ENCODE measurements around the gene CEL.

CEL gene

GRCh38 chr9:133117271-133118178, 55.7 kb downstream of the CEL start:
- CTCF ChIA-PET = interaction anchor here (1.3 kb wide), 1 partner anchor 27 kb away, joined by 5 read pairs; no protein-coding TSS in a partner anchor
- POLR2A ChIA-PET = interaction anchor here (1.1 to 1.6 kb wide), 2 partner anchors 87 to 254 kb away, joined by 3 to 4 read pairs; partner anchors contain the start of gene GTF3C5
- DNase-seq (ENCODE audit: extremely low spot score) = no peak
- no peak for TF ChIP-seq BHLHE40 (IDR thresholded peaks at IDR 0.05; ENCODE audit: borderline replicate concordance)
- TF ChIP-seq FOXK2 (IDR thresholded peaks at IDR 0.05) = no peak
- TF ChIP-seq TARDBP (IDR thresholded peaks at IDR 0.05) = no peak
- no peak for TF ChIP-seq NFRKB (IDR thresholded peaks at IDR 0.05)
- TF ChIP-seq ARNT (IDR thresholded peaks at IDR 0.05) = no peak
- no peak for TF ChIP-seq L3MBTL2 (conservative IDR thresholded peaks at IDR 0.05)
- no peak for TF ChIP-seq ZNF384 (IDR thresholded peaks at IDR 0.05)
- no peak for TF ChIP-seq PKNOX1 (IDR thresholded peaks at IDR 0.05)
- TF ChIP-seq SUZ12 (IDR thresholded peaks at IDR 0.05) = no peak
- no peak for TF ChIP-seq CTBP1 (IDR thresholded peaks at IDR 0.05; ENCODE audit: borderline replicate concordance)
- no peak for TF ChIP-seq SP1 (IDR thresholded peaks at IDR 0.05)
- TF ChIP-seq FOXM1 (IDR thresholded peaks at IDR 0.05; ENCODE audit: borderline replicate concordance) = no peak
- no peak for TF ChIP-seq LEF1 (IDR thresholded peaks at IDR 0.05; ENCODE audit: borderline replicate concordance)
- no peak for TF ChIP-seq HDGF (IDR thresholded peaks at IDR 0.05; ENCODE audit: borderline replicate concordance)
- TF ChIP-seq FOXA1 (IDR thresholded peaks at IDR 0.05) = no peak
- no peak for TF ChIP-seq ELF4 (IDR thresholded peaks at IDR 0.05)

GRCh38 chr9:133118179-133118520, 56.4 kb downstream of the CEL start:
- TF ChIP-seq ARNT (IDR thresholded peaks at IDR 0.05) = no peak
- TF ChIP-seq TARDBP (IDR thresholded peaks at IDR 0.05) = no peak
- TF ChIP-seq CTBP1 (IDR thresholded peaks at IDR 0.05; ENCODE audit: borderline replicate concordance) = no peak
- no peak for TF ChIP-seq NFRKB (IDR thresholded peaks at IDR 0.05)
- TF ChIP-seq HDGF (IDR thresholded peaks at IDR 0.05; ENCODE audit: borderline replicate concordance) = no peak
- no peak for TF ChIP-seq FOXM1 (IDR thresholded peaks at IDR 0.05; ENCODE audit: borderline replicate concordance)
- no peak for TF ChIP-seq BHLHE40 (IDR thresholded peaks at IDR 0.05; ENCODE audit: borderline replicate concordance)
- TF ChIP-seq FOXK2 (IDR thresholded peaks at IDR 0.05) = no peak
- TF ChIP-seq L3MBTL2 (conservative IDR thresholded peaks at IDR 0.05) = no peak
- TF ChIP-seq ELF4 (IDR thresholded peaks at IDR 0.05) = no peak
- TF ChIP-seq PKNOX1 (IDR thresholded peaks at IDR 0.05) = no peak
- no peak for TF ChIP-seq LEF1 (IDR thresholded peaks at IDR 0.05; ENCODE audit: borderline replicate concordance)
- no peak for TF ChIP-seq SUZ12 (IDR thresholded peaks at IDR 0.05)
- no peak for TF ChIP-seq ZNF384 (IDR thresholded peaks at IDR 0.05)
- no peak for TF ChIP-seq SP1 (IDR thresholded peaks at IDR 0.05)
- TF ChIP-seq FOXA1 (IDR thresholded peaks at IDR 0.05) = no peak
- CTCF ChIA-PET = interaction anchor here (1.1 to 1.3 kb wide), 3 partner anchors 18 to 26 kb away, joined by 3 to 5 read pairs (median 4); no protein-coding TSS in a partner anchor
- DNase-seq (ENCODE audit: extremely low spot score) = no peak
- POLR2A ChIA-PET = interaction anchor here (0.8 to 1.6 kb wide), 3 partner anchors 26 to 254 kb away, joined by 3 to 4 read pairs (median 3); partner anchors contain the start of gene GTF3C5

- TF ChIP-seq FOXK2 (IDR thresholded peaks at IDR 0.05) (no peak), SP1 (IDR thresholded peaks at IDR 0.05) (no peak), SUZ12 (IDR thresholded peaks at IDR 0.05) (no peak), PKNOX1 (IDR thresholded peaks at IDR 0.05) (no peak), BHLHE40 (IDR thresholded peaks at IDR 0.05; ENCODE audit: borderline replicate concordance) (no peak), CTBP1 (IDR thresholded peaks at IDR 0.05; ENCODE audit: borderline replicate concordance) (no peak), FOXM1 (IDR thresholded peaks at IDR 0.05; ENCODE audit: borderline replicate concordance) (no peak), LEF1 (IDR thresholded peaks at IDR 0.05; ENCODE audit: borderline replicate concordance) (no peak), TARDBP (IDR thresholded peaks at IDR 0.05) (no peak), FOXA1 (IDR thresholded peaks at IDR 0.05) (no peak), ELF4 (IDR thresholded peaks at IDR 0.05) (no peak), ZNF384 (IDR thresholded peaks at IDR 0.05) (no peak), HDGF (IDR thresholded peaks at IDR 0.05; ENCODE audit: borderline replicate concordance) (no peak), L3MBTL2 (conservative IDR thresholded peaks at IDR 0.05) (no peak), ARNT (IDR thresholded peaks at IDR 0.05) (no peak), NFRKB (IDR thresholded peaks at IDR 0.05) (no peak)
- CTCF ChIA-PET = interaction anchor here (1.1 to 1.2 kb wide), 2 partner anchors 17 to 26 kb away, joined by 3 to 4 read pairs; no protein-coding TSS in a partner anchor
- POLR2A ChIA-PET = interaction anchor here (0.8 to 1.6 kb wide), 3 partner anchors 26 to 253 kb away, joined by 3 to 4 read pairs (median 3); partner anchors contain the start of gene GTF3C5
- no peak for DNase-seq (ENCODE audit: extremely low spot score)
Observed at GRCh38 chr9:133118568-133118967, 56.8 kb downstream of the CEL start.

- POLR2A ChIA-PET = interaction anchor here (0.8 to 1.6 kb wide), 2 partner anchors 25 to 252 kb away, joined by 3 read pairs; no protein-coding TSS in a partner anchor
- DNase-seq (ENCODE audit: extremely low spot score) = no peak
- CTCF ChIA-PET = interaction anchor here (1.1 to 1.2 kb wide), 2 partner anchors 16 to 25 kb away, joined by 3 to 4 read pairs; no protein-coding TSS in a partner anchor
- TF ChIP-seq LEF1 (IDR thresholded peaks at IDR 0.05; ENCODE audit: borderline replicate concordance) (no peak), HDGF (IDR thresholded peaks at IDR 0.05; ENCODE audit: borderline replicate concordance) (no peak), FOXA1 (IDR thresholded peaks at IDR 0.05) (no peak), ELF4 (IDR thresholded peaks at IDR 0.05) (no peak), L3MBTL2 (conservative IDR thresholded peaks at IDR 0.05) (no peak), PKNOX1 (IDR thresholded peaks at IDR 0.05) (no peak)
Observed at GRCh38 chr9:133119103-133119845, 57.5 kb downstream of the CEL start.
